Keratinocyte (primary cell): ENCODE data around the gene ACTN1.

ENCODE experiments used
- CTCF ChIP-seq, 3 experiments: IDR thresholded peaks in 1 of 3; conservative IDR thresholded peaks in 1 of 3; optimal IDR thresholded peaks in 1 of 3; 2 replicates in 2 of 3; 3 replicates in 1 of 3; pipeline versions ENCODE3 to v1.5.1; 2011; ENCODE audit warnings: low read length in 3 of 3, mild to moderate bottlenecking in 3 of 3, moderate library complexity in 2 of 3, control low read depth in 1 of 3, inconsistent platforms in 1 of 3; ENCODE audit not compliant: insufficient read depth in 2 of 3; ENCODE audit errors: extremely low read depth in 1 of 3
- EZH2 ChIP-seq: IDR thresholded peaks from one replicate; pipeline ENCODE4 v1.6.1; 2012; ENCODE audit warnings: inconsistent platforms, mild to moderate bottlenecking, low read length, moderate library complexity

GRCh38 chr14:69010648-69011047 is 31.5 kb upstream of the ACTN1 start:
- no peak for TF ChIP-seq CTCF (optimal IDR thresholded peaks at IDR 0.05 in 1 of 3, IDR thresholded peaks at IDR 0.05 in 1 of 3, conservative IDR thresholded peaks at IDR 0.05 in 1 of 3; ENCODE audit: extremely low read depth in 1 of 3, insufficient read depth in 2 of 3, low read length in 3 of 3)
- no peak for TF ChIP-seq EZH2
